Suprapubic skin (tissue), 4 donors: ENCODE data around the gene AGO1. TPM values are rescaled to one million over a fixed set of nuclear protein-coding genes. Genes with fewer than 3 reads are reported as not detected.
"Not testable (repeated sequence)": the region's sequence is repeated elsewhere in the genome, so short reads cannot be mapped to it uniquely, and the experiment has no call there.

Source experiments
- DNase-seq, 2 donors: peaks; one replicate each; pipeline ENCODE4 v3.0.0-alpha.2; 2019; ENCODE audit warnings: low spot score in 2 of 2
- H3K27ac ChIP-seq: fragments of 200-600 bp; sonication (generic); one replicate; pipeline ENCODE4 v1.5.1; 2019
- H3K27me3 ChIP-seq: fragments of 200-600 bp; sonication (generic); one replicate; pipeline ENCODE4 v1.5.1; 2019
- H3K36me3 ChIP-seq: fragments of 200-600 bp; sonication (generic); one replicate; pipeline ENCODE4 v1.5.1; 2019
- H3K4me1 ChIP-seq: fragments of 200-600 bp; sonication (generic); one replicate; pipeline ENCODE4 v1.5.1; 2019
- H3K4me3 ChIP-seq: fragments of 200-600 bp; sonication (generic); one replicate; pipeline ENCODE4 v1.5.1; 2019; ENCODE audit warnings: mild to moderate bottlenecking
- H3K9me3 ChIP-seq: fragments of 200-600 bp; sonication (generic); one replicate; pipeline ENCODE4 v1.5.1; 2019
- EP300 ChIP-seq: sonication (generic); formaldehyde crosslinking; IDR thresholded peaks from one replicate; pipeline ENCODE4 v1.6.1; 2017; ENCODE audit warnings: antibody characterized with exemption
- POLR2A ChIP-seq, 2 donors: fragments of 450-650 bp; IDR thresholded peaks; one replicate each; pipeline ENCODE4 v1.6.1; 2017; ENCODE audit warnings: antibody characterized with exemption in 2 of 2, mild to moderate bottlenecking in 2 of 2, moderate library complexity in 2 of 2
- POLR2AphosphoS5 ChIP-seq, 3 donors: sonication (generic); formaldehyde crosslinking; IDR thresholded peaks; one replicate each; pipeline ENCODE4 v1.6.1; 2017; ENCODE audit warnings: antibody characterized with exemption in 3 of 3
- WGBS: methylation state at CpG from one replicate; pipeline ENCODE4 v1.1.5; 2018; 5-methylcytosine and 5-hydroxymethylcytosine counted together
- total RNA-seq, 4 donors: library from RNA; depleted of rRNA; stranded (reverse); fragments of >200 nt; gene quantifications; one replicate each; pipeline ENCODE4 v1.1.0, GENCODE V29; 2016
- TF ChIP-seq, protein P1 (sequence below), 2 donors: fragments of 200-600 bp in 1 of 2; fragments of 450-650 bp in 1 of 2; sonication (generic) in 1 of 2; IDR thresholded peaks; one replicate each; pipeline ENCODE4 v1.5.1; 2016 to 2019; ENCODE audit warnings: antibody characterized with exemption in 2 of 2, mild to moderate bottlenecking in 1 of 2, moderate library complexity in 1 of 2

Gene AGO1
- total RNA-seq, 4 donors from 2014 or later: 21.6 to 48.4 (median 35.4) TPM

GRCh38 chr1:35947547-35947946, 64.5 kb downstream of the AGO1 start:
- no peak overlapping the region for H3K27ac ChIP-seq
- no peaks in the 10 kb centered on the region for H3K9me3 ChIP-seq
- H3K36me3 ChIP-seq: peaks cover 7% of the 10 kb centered on the region
- TF ChIP-seq, protein P1, sequence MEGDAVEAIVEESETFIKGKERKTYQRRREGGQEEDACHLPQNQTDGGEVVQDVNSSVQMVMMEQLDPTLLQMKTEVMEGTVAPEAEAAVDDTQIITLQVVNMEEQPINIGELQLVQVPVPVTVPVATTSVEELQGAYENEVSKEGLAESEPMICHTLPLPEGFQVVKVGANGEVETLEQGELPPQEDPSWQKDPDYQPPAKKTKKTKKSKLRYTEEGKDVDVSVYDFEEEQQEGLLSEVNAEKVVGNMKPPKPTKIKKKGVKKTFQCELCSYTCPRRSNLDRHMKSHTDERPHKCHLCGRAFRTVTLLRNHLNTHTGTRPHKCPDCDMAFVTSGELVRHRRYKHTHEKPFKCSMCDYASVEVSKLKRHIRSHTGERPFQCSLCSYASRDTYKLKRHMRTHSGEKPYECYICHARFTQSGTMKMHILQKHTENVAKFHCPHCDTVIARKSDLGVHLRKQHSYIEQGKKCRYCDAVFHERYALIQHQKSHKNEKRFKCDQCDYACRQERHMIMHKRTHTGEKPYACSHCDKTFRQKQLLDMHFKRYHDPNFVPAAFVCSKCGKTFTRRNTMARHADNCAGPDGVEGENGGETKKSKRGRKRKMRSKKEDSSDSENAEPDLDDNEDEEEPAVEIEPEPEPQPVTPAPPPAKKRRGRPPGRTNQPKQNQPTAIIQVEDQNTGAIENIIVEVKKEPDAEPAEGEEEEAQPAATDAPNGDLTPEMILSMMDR (IDR thresholded peaks at IDR 0.05): no peak
- no peak for TF ChIP-seq POLR2AphosphoS5 (IDR thresholded peaks at IDR 0.05)
- no peak for TF ChIP-seq EP300
- no peak for TF ChIP-seq POLR2A (IDR thresholded peaks at IDR 0.05)
- no peaks in the 10 kb centered on the region for H3K27me3 ChIP-seq
- no peak for DNase-seq
- H3K4me1 ChIP-seq: peaks cover 3% of the 10 kb centered on the region
- WGBS: 93% methylated on average over 2 of the region's 2 CpGs
- H3K4me3 ChIP-seq: no peak overlapping the region

DNA sequence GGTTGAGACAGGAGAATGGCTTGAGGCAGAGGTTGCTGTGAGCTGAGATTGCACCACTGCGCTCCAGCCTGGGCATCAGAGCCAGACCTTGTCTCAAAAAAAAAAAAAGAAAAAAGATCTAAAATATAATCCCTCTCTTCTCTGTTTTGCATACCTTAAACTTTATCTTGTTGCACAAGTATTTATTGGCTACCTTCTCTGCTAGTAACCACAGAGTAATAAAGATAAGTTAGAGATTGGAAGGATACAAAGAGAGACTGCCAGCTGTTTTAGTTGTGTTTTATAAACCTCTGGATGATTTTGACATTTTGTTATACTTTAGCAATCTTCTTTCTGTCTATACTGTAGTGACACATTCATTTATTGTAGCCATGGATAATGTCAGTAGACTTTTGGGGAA, 75.5 kb downstream of the AGO1 start:
- Histone ChIP-seq H3K9me3 (no peaks in the 10 kb centered on the region), H3K4me3 (no peak overlapping the region), H3K27me3 (no peaks in the 10 kb centered on the region), H3K36me3 (no peaks in the 10 kb centered on the region), H3K4me1 (no peaks in the 10 kb centered on the region), H3K27ac (no peak overlapping the region)
- DNase-seq: no peak
- 78% methylated on average over 1 of the region's 1 CpG for WGBS
- TF ChIP-seq, protein P1 (IDR thresholded peaks at IDR 0.05): no peak
- TF ChIP-seq POLR2AphosphoS5 (IDR thresholded peaks at IDR 0.05) (no peak), POLR2A (IDR thresholded peaks at IDR 0.05) (no peak), EP300 (no peak)

DNA sequence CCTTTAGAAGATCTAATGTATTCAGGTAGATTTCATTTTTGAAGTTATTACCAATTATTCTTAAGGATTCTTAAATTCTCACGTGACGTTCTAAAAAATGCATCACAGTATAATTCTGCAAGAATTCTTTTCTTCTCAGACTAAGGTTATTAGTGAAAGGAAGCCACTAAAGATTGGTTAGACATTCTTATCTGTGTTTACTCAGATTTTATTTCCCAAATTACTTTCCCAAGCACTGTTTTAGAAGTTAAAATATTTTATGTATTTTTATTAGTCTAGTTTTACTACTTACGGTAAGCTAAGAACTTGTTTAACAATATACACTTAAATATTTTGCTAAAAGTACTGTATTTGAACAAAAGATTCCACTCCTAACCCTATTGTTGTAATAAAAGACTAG, 76.3 kb downstream of the AGO1 start:
- Histone ChIP-seq H3K27ac (no peak overlapping the region), H3K4me1 (no peaks in the 10 kb centered on the region), H3K27me3 (no peaks in the 10 kb centered on the region), H3K9me3 (no peaks in the 10 kb centered on the region), H3K4me3 (no peak overlapping the region), H3K36me3 (no peaks in the 10 kb centered on the region)
- DNase-seq: no peak
- 94% methylated on average over 3 of the region's 3 CpGs for WGBS
- TF ChIP-seq POLR2AphosphoS5 (IDR thresholded peaks at IDR 0.05) (no peak), POLR2A (IDR thresholded peaks at IDR 0.05) (no peak), EP300 (no peak)
- TF ChIP-seq, protein P1 (IDR thresholded peaks at IDR 0.05): no peak

DNA sequence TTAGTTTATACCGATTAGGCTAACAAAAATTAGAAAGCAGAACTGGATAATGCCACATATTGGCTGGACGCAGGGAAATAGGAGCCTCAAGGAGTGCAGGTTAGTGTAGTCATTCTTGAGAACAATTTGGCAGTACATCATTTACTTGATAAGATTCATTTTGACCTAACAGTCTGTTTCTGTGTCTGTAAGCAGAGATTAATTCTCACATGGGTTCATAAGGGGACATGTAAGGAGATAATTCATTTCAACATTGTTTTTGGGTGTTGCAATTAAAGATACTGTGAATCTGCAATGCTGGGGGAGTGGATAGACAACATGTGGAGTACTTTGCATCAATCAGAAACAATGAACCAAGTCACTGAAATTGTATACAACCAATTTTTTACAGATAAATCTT, 79.9 kb downstream of the AGO1 start:
- TF ChIP-seq, protein P1 (IDR thresholded peaks at IDR 0.05): no peak
- TF ChIP-seq POLR2AphosphoS5 (IDR thresholded peaks at IDR 0.05) (no peak), POLR2A (IDR thresholded peaks at IDR 0.05) (no peak), EP300 (no peak)
- no peaks in the 10 kb centered on the region for H3K4me1 ChIP-seq
- 93% methylated on average over 2 of the region's 2 CpGs for WGBS

DNA sequence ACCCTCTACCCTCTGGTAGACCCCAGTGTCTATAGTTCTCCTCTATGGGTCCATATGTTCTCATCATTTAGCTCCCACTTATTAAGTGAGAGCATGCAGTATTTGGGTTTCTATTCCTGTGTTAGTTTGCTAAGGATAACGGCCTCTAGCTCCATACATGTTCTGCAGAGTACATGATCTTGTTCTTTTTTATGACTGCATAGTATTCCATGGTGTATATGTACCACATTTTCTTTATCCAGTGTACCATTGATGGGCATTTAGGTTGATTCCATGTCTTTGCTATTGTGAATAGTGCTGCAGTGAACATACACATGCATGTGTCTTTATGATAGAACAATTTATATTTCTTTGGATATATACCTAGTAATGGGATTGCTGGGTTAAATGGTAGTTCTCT, 81.3 kb downstream of the AGO1 start:
- 100% methylated on average over 1 of the region's 1 CpG for WGBS
- H3K27ac ChIP-seq, H3K36me3 ChIP-seq, H3K27me3 ChIP-seq, H3K9me3 ChIP-seq, H3K4me3 ChIP-seq, H3K4me1 ChIP-seq, DNase-seq: not testable (repeated sequence)

More for the DNA sequence above, 79.9 kb downstream of the AGO1 start:
- Histone ChIP-seq H3K36me3 (peaks cover 7% of the 10 kb centered on the region), H3K27me3 (no peaks in the 10 kb centered on the region), H3K4me3 (no peak overlapping the region), H3K27ac (no peak overlapping the region), H3K9me3 (no peaks in the 10 kb centered on the region)
- no peak for DNase-seq

- Histone ChIP-seq H3K4me1 (no peaks in the 10 kb centered on the region), H3K9me3 (no peaks in the 10 kb centered on the region), H3K36me3 (peaks cover 25% of the 10 kb centered on the region), H3K27me3 (no peaks in the 10 kb centered on the region), H3K4me3 (no peak overlapping the region), H3K27ac (no peak overlapping the region)
- 100% methylated on average over 1 of the region's 1 CpG for WGBS
- DNase-seq: no peak
- TF ChIP-seq, protein P1 (IDR thresholded peaks at IDR 0.05): no peak
- TF ChIP-seq EP300 (no peak), POLR2AphosphoS5 (IDR thresholded peaks at IDR 0.05) (no peak)
Measured at GRCh38 chr1:35968396-35968795, 85.4 kb downstream of the AGO1 start.
